NCI-H510A treated with DMSO at 0.1 percent for 48 hours (cell line): ENCODE data around the gene SOWAHA.
"Not testable (repeated sequence)": the region's sequence is repeated elsewhere in the genome, so short reads cannot be mapped to it uniquely, and the experiment has no call there.

ENCODE experiments used
- DNase-seq: peaks from one replicate; lab custom pipeline; 2025; lab: John Stamatoyannopoulos, UW

Gene SOWAHA

GRCh38 chr5:132854992-132855391 lies 41.9 kb downstream of the SOWAHA start:
- DNase-seq: not testable (repeated sequence)

DNA sequence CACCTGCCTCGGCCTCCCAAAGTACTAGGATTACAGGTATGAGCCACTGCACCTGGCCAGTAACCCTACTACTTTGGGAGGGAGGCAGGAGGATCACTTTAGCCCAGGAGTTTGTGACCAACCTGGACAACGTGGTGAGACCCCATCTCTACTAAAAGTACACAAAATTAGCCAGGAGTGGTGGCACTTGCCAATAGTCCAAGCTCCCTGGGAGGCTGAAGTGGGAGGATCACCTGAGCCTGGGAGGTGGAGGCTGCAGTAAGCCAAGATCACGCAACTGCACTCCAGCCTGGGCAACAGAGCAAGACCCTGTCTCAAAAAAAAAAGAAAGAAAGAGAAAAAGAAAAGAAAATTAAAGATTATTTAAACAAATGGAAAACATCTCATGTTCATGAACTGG lies 42.9 kb downstream of the SOWAHA start:
- no peak for DNase-seq

DNA sequence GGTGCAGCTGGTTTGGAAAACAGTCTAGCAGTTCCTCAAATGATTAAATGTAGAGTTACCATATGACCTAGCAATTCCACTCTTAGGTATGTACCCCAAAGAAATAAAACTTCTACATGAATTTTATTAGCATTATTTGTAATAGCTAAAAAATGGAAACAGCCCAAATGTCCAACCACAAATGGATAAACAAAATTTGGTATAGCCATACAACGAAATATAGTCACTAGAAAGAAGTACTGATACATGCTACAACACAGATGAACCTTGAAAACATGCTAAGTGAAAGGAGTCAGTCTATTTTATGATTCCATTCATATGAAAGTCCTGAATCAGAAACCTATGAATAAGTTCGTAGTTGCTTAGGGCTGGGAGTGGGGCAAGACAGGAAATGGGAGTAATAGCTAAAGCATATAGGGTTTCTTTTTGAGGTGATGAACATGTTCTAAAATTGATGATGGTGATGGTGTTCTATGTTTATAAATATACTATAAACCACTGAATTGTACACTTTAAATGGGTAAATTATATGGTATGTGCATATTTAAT lies 46.9 kb downstream of the SOWAHA start:
- DNase-seq: no peak

- no peak for DNase-seq
Observed at GRCh38 chr5:132860742-132861141, 47.6 kb downstream of the SOWAHA start.

DNA sequence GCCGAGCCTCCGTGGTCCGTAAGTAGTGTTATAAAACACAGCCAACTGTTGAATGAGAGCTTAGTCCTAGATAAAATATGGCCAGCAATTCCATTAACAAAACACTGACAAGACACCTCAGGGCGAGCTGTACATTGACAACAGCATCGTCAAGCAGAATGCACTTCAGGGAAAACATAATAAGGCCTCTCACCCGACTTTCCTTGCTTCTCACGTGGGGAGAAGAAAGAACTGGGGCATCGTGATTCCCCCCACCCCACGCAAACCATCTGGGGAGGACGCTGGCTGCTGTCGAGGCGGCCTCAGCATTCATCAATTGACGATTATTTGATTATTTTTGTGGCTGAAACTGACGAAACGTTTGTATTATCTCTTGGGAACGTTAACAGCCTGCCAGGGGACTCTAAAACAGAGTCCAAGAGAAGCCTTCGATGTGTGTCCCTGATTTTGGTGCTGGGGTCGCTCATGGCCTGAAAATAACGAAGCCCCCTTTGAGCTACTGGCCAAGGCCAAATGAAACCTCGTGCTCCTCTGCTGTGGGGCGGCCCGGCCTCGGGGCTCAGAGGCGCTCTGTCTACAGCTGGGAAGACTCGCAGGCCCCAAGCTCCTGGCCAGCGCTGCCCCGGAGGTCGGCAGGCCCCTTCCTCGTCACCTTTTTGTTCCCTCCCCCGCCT lies 52.7 kb downstream of the SOWAHA start:
- DNase-seq: no peak
